Endodermal cell (in vitro differentiated cells): ENCODE data around the gene SLC47A2. TPM values are rescaled to one million over a fixed set of nuclear protein-coding genes. Genes with fewer than 3 reads are reported as not detected.

Source experiments
- DNase-seq: peaks from one replicate; pipeline ENCODE4 v3.0.0-alpha.2; 2017
- H3K27ac ChIP-seq: 2 replicates; pipeline ENCODE4 v1.5.1; 2013; ENCODE audit warnings: mild to moderate bottlenecking, low read depth, low read length, moderate library complexity
- H3K27me3 ChIP-seq: 2 replicates; pipeline ENCODE4 v1.6.1; 2013; ENCODE audit warnings: mild to moderate bottlenecking, low read length, moderate library complexity; ENCODE audit not compliant: insufficient read depth, control insufficient read depth, poor library complexity, severe bottlenecking
- H3K36me3 ChIP-seq: 2 replicates; pipeline ENCODE4 v1.7.0; 2013; ENCODE audit warnings: mild to moderate bottlenecking, low read length, moderate library complexity; ENCODE audit not compliant: control insufficient read depth, insufficient read depth
- H3K4me1 ChIP-seq: one replicate; pipeline ENCODE4 v1.7.0; 2013; ENCODE audit warnings: low read length; ENCODE audit not compliant: control insufficient read depth, insufficient read depth
- H3K4me3 ChIP-seq: 2 replicates; pipeline ENCODE4 v1.5.1; 2013; ENCODE audit warnings: mild to moderate bottlenecking, low read length, moderate library complexity
- H3K9ac ChIP-seq: 2 replicates; pipeline ENCODE4 v1.6.1; 2013; ENCODE audit warnings: mild to moderate bottlenecking, low read length, moderate library complexity; ENCODE audit not compliant: poor library complexity, severe bottlenecking; ENCODE audit errors: extremely low read depth
- H3K9me3 ChIP-seq: 2 replicates; pipeline ENCODE4 v1.6.1; 2013; ENCODE audit warnings: mild to moderate bottlenecking, low read length, moderate library complexity; ENCODE audit not compliant: control insufficient read depth
- H3K27ac Mint-ChIP-seq: 2 replicates; pipeline ENCODE4 v1.8.0; 2020; ENCODE audit warnings: mixed read lengths
- H3K27me3 Mint-ChIP-seq: 2 replicates; pipeline ENCODE4 v1.8.0; 2021; ENCODE audit warnings: mild to moderate bottlenecking, mixed read lengths; ENCODE audit not compliant: insufficient read depth
- H3K36me3 Mint-ChIP-seq: 2 replicates; pipeline ENCODE4 v1.8.0; 2020; ENCODE audit warnings: low read depth, mixed read lengths
- H3K4me1 Mint-ChIP-seq: 2 replicates; pipeline ENCODE4 v1.8.0; 2020; ENCODE audit warnings: mixed read lengths
- H3K4me3 Mint-ChIP-seq: 2 replicates; pipeline ENCODE4 v1.8.0; 2020; ENCODE audit warnings: mild to moderate bottlenecking, moderate library complexity, mixed read lengths
- H3K9me3 Mint-ChIP-seq: 2 replicates; pipeline ENCODE4 v1.8.0; 2020; ENCODE audit warnings: mild to moderate bottlenecking, mixed read lengths
- CTCF ChIP-seq: fragments of 200-600 bp; sonication (generic); conservative IDR thresholded peaks from 2 replicates; pipeline ENCODE4 v1.5.0; 2021; ENCODE audit warnings: antibody characterized with exemption, mild to moderate bottlenecking
- WGBS, 2 experiments: methylation state at CpG; one replicate each; pipeline versions ENCODE4 v1.1.5 to v1.1.7; 2013; ENCODE audit warnings: missing lambda C conversion rate in 2 of 2, mixed read lengths in 1 of 2; ENCODE audit not compliant: insufficient coverage in 1 of 2, insufficient read length in 1 of 2; 5-methylcytosine and 5-hydroxymethylcytosine counted together
- total RNA-seq, 2 donors: library from RNA; stranded (reverse); fragmentation: NEBNext Ultra II Directional in 1 of 2; extraction: Animal tissue kit (Norgen Biotek cat#: 25700) in 1 of 2; gene quantifications; 2 replicates in 1 of 2; 3 replicates in 1 of 2; pipeline ENCODE4 v1.2.1, GENCODE V29; 2021

SLC47A2 gene
- total RNA-seq, 2 donors from 2014 or later, result not detected

GRCh38 chr17:19727501-19728078 lies 11.2 kb upstream of the SLC47A2 start:
- H3K27me3 ChIP-seq, result no peaks in the 10 kb centered on the region
- no peak for DNase-seq
- H3K9me3 ChIP-seq, result no peaks in the 10 kb centered on the region
- no peaks in the 10 kb centered on the region for H3K36me3 Mint-ChIP-seq
- H3K4me1 Mint-ChIP-seq, result no peaks in the 10 kb centered on the region
- H3K36me3 ChIP-seq, result no peaks in the 10 kb centered on the region
- no peak overlapping the region for H3K4me3 Mint-ChIP-seq
- H3K4me1 ChIP-seq, result no peaks in the 10 kb centered on the region
- TF ChIP-seq CTCF, result no peak
- WGBS, 2 experiments, result 89 to 100% methylated on average over 2 to 4 of the region's 4 CpGs
- H3K27me3 Mint-ChIP-seq, result no peaks in the 10 kb centered on the region
- H3K9ac ChIP-seq, result no peak overlapping the region
- H3K4me3 ChIP-seq, result no peak overlapping the region
- H3K27ac Mint-ChIP-seq, result no peak overlapping the region
- H3K9me3 Mint-ChIP-seq, result no peaks in the 10 kb centered on the region
- no peak overlapping the region for H3K27ac ChIP-seq

GRCh38 chr17:19726631-19727376 lies 10.4 kb upstream of the SLC47A2 start:
- H3K27me3 Mint-ChIP-seq, result no peaks in the 10 kb centered on the region
- no peak for TF ChIP-seq CTCF
- H3K4me1 Mint-ChIP-seq, result no peaks in the 10 kb centered on the region
- 91 to 100% methylated on average over 2 to 5 of the region's 7 CpGs for WGBS, 2 experiments
- DNase-seq, result no peak
- Histone ChIP-seq H3K36me3 (no peaks in the 10 kb centered on the region), H3K27ac (no peak overlapping the region), H3K27me3 (no peaks in the 10 kb centered on the region), H3K4me1 (no peaks in the 10 kb centered on the region), H3K4me3 (no peak overlapping the region), H3K9ac (no peak overlapping the region), H3K9me3 (no peaks in the 10 kb centered on the region)
- H3K9me3 Mint-ChIP-seq, result no peaks in the 10 kb centered on the region
- H3K36me3 Mint-ChIP-seq, result no peaks in the 10 kb centered on the region
- H3K4me3 Mint-ChIP-seq, result no peak overlapping the region
- H3K27ac Mint-ChIP-seq, result no peak overlapping the region

GRCh38 chr17:19725486-19725885 lies 9.1 kb upstream of the SLC47A2 start:
- H3K4me1 Mint-ChIP-seq, result peaks cover 2% of the 10 kb centered on the region
- H3K4me3 ChIP-seq, result no peak overlapping the region
- no peak overlapping the region for H3K27ac ChIP-seq
- no peaks in the 10 kb centered on the region for H3K27me3 ChIP-seq
- TF ChIP-seq CTCF, result no peak
- WGBS, 2 experiments, result 94 to 95% methylated on average over 5 of the region's 5 CpGs
- H3K9me3 Mint-ChIP-seq, result no peaks in the 10 kb centered on the region
- DNase-seq, result no peak
- H3K27ac Mint-ChIP-seq, result no peak overlapping the region
- H3K4me1 ChIP-seq, result no peaks in the 10 kb centered on the region
- no peak overlapping the region for H3K9ac ChIP-seq
- H3K9me3 ChIP-seq, result no peaks in the 10 kb centered on the region
- no peak overlapping the region for H3K4me3 Mint-ChIP-seq
- H3K36me3 Mint-ChIP-seq, result no peaks in the 10 kb centered on the region
- no peaks in the 10 kb centered on the region for H3K36me3 ChIP-seq
- H3K27me3 Mint-ChIP-seq, result no peaks in the 10 kb centered on the region
